Measurements from ENCODE around the gene ADK.
"Not testable (repeated sequence)": the region's sequence is repeated elsewhere in the genome, so short reads cannot be mapped to it uniquely, and the experiment has no call there.

ADK gene

DNA sequence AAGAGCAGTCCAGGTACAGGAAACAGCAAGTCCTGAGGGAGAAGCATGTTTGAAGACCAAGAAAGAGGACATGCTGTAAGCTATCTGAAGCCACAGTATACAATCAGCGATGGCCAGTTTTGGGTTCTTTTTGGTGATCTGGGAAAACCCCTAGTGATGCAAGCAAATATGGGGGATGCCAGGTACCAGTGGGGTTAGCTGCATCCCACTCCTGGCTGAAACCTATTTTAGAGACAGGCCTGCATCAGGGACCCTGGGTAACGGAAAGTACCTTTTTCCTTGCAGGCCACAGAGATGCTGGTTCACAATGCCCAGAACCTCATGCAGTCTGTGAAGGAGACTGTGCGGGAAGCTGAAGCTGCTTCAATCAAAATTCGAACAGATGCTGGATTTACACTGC, 33.3 kb upstream of the ADK start:
- Histone ChIP-seq H3K4me1 (ENCODE audit: control insufficient read depth, insufficient read depth, low read length) (no peaks in the 10 kb centered on the region), H3K27ac (ENCODE audit: insufficient read depth, low read depth, low read length, poor library complexity, severe bottlenecking) (no peak overlapping the region), H3K36me3 (ENCODE audit: control insufficient read depth, insufficient read depth, low read length) (peaks cover 52% of the 10 kb centered on the region), H3K27me3 (ENCODE audit: control insufficient read depth, insufficient read depth, low read length, poor library complexity, severe bottlenecking) (no peaks in the 10 kb centered on the region), H3K4me3 (ENCODE audit: insufficient read depth, low read depth, low read length) (no peak overlapping the region), H3K9me3 (ENCODE audit: control insufficient read depth, low read length) (no peaks in the 10 kb centered on the region)
- WGBS, 2 experiments = 95 to 98% methylated on average over 4 of the region's 4 CpGs

DNA sequence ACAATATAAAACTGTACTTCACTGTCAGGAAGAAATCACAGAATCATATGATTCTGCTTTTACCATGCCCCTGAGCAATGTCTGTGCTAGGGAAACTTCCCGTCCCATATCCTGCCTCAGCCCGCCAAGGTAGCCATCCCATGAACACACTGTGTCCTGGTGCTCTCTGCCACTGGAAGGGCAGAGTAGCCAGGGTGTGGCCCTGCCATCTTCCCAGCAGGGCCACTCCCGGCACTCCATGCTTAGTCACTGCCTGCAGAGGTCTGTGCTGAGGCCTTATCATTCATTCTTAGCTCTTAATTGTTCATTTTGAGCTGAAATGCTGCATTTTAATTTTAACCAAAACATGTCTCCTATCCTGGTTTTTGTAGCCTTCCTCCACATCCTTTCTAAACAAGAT, 32.2 kb upstream of the ADK start:
- Histone ChIP-seq H3K27me3 (ENCODE audit: control insufficient read depth, insufficient read depth, low read length, poor library complexity, severe bottlenecking) (no peaks in the 10 kb centered on the region), H3K4me1 (ENCODE audit: control insufficient read depth, insufficient read depth, low read length) (no peaks in the 10 kb centered on the region), H3K9me3 (ENCODE audit: control insufficient read depth, low read length) (no peaks in the 10 kb centered on the region), H3K36me3 (ENCODE audit: control insufficient read depth, insufficient read depth, low read length) (peaks cover 54% of the 10 kb centered on the region), H3K27ac (ENCODE audit: insufficient read depth, low read depth, low read length, poor library complexity, severe bottlenecking) (no peak overlapping the region), H3K4me3 (ENCODE audit: insufficient read depth, low read depth, low read length) (no peak overlapping the region)
- 94 to 96% methylated on average over 3 of the region's 3 CpGs for WGBS, 2 experiments

DNA sequence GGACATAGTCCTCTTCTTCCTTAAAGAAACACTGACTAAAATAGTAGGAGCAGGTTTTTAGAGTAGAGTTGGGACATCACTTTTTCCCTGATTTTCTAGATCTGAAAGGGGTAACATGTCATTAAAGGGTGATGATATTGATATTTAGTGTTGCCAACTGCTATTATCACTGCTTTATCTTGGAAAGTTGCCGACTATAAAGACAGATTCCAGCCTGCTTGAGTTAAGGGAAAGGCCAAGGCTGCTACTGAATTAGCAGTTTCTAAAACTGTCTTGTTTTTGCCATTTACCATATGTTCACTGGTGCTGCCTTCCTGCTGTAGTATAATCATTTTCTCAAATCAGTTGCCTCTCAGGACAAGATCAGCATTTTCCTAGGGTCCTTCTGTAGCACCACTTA, 30.1 kb upstream of the ADK start:
- 91 to 93% methylated on average over 1 of the region's 1 CpG for WGBS, 2 experiments
- H3K27me3 ChIP-seq (ENCODE audit: control insufficient read depth, insufficient read depth, low read length, poor library complexity, severe bottlenecking) = no peaks in the 10 kb centered on the region
- peaks cover 58% of the 10 kb centered on the region for H3K36me3 ChIP-seq (ENCODE audit: control insufficient read depth, insufficient read depth, low read length)
- H3K4me3 ChIP-seq (ENCODE audit: insufficient read depth, low read depth, low read length) = no peak overlapping the region
- H3K9me3 ChIP-seq (ENCODE audit: control insufficient read depth, low read length) = no peaks in the 10 kb centered on the region
- no peak overlapping the region for H3K27ac ChIP-seq (ENCODE audit: insufficient read depth, low read depth, low read length, poor library complexity, severe bottlenecking)
- no peaks in the 10 kb centered on the region for H3K4me1 ChIP-seq (ENCODE audit: control insufficient read depth, insufficient read depth, low read length)

DNA sequence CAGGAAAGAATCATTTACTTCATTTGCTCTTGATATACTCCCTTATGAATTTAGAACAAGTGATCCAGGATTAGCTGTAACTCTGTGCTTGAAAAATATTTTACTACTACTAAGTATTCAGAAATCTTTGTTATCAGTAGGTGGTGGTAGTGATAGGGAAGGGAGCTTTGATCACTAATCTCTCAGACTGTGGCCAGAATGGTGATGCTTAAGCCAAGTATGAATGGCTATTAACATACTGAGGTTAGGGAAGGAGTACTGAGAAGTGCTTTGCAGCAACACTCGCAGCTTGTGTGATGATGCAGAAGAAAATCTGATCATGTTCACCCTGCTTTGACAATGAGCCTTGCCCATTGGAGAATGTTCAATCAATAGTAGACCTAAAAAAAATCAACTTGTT, 29.7 kb upstream of the ADK start:
- H3K27ac ChIP-seq (ENCODE audit: insufficient read depth, low read depth, low read length, poor library complexity, severe bottlenecking) = no peak overlapping the region
- no peaks in the 10 kb centered on the region for H3K4me1 ChIP-seq (ENCODE audit: control insufficient read depth, insufficient read depth, low read length)
- H3K27me3 ChIP-seq (ENCODE audit: control insufficient read depth, insufficient read depth, low read length, poor library complexity, severe bottlenecking) = no peaks in the 10 kb centered on the region
- no peak overlapping the region for H3K4me3 ChIP-seq (ENCODE audit: insufficient read depth, low read depth, low read length)
- peaks cover 58% of the 10 kb centered on the region for H3K36me3 ChIP-seq (ENCODE audit: control insufficient read depth, insufficient read depth, low read length)
- WGBS, 2 experiments = 94 to 97% methylated on average over 1 of the region's 1 CpG
- no peaks in the 10 kb centered on the region for H3K9me3 ChIP-seq (ENCODE audit: control insufficient read depth, low read length)

DNA sequence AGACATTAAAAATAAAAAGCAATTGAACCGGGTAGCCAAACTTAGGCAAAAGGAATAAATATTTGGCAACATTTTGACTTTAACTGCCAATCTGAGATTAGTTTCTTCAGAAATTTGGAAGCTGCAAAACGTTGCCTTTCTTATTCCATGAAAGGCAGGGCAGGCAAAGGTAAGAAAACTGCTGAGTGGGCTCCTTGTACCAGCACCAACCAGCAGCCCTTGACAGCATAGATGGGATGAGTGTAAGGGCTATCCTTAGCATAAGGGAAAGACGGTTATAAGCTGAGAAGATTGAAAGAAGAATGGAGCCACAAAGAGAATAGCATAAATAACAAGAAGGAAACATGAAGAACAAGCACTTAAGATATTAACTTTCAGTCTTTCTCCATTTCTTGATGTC, 29.0 kb upstream of the ADK start:
- Histone ChIP-seq H3K36me3 (ENCODE audit: control insufficient read depth, insufficient read depth, low read length) (peaks cover 59% of the 10 kb centered on the region), H3K27me3 (ENCODE audit: control insufficient read depth, insufficient read depth, low read length, poor library complexity, severe bottlenecking) (no peaks in the 10 kb centered on the region), H3K4me3 (ENCODE audit: insufficient read depth, low read depth, low read length) (no peak overlapping the region), H3K27ac (ENCODE audit: insufficient read depth, low read depth, low read length, poor library complexity, severe bottlenecking) (no peak overlapping the region), H3K4me1 (ENCODE audit: control insufficient read depth, insufficient read depth, low read length) (no peaks in the 10 kb centered on the region), H3K9me3 (ENCODE audit: control insufficient read depth, low read length) (no peaks in the 10 kb centered on the region)
- 87 to 90% methylated on average over 2 to 3 of the region's 3 CpGs for WGBS, 2 experiments

DNA sequence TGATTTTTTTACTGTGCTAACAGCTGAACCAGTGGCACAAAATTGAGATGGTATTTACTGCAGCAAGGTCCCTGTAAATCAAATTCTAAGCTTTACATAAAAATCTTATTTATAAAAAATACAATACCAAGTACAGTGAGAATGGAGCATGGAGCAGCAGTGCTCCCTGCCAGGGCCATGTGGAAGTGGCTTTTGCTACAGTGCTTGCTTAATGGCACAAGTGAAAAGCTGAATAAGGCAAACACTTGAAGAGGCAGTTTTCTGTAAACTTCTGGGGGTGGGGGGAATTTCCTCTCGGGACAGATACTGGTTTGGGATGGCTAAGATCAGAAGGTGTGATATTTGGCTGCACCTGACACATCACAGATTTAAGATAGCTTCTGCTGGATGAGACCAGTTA, 27.9 kb upstream of the ADK start:
- no peaks in the 10 kb centered on the region for H3K9me3 ChIP-seq (ENCODE audit: control insufficient read depth, low read length)
- 46 to 48% methylated on average over 1 of the region's 1 CpG for WGBS, 2 experiments
- H3K27me3 ChIP-seq (ENCODE audit: control insufficient read depth, insufficient read depth, low read length, poor library complexity, severe bottlenecking) = no peaks in the 10 kb centered on the region
- H3K36me3 ChIP-seq (ENCODE audit: control insufficient read depth, insufficient read depth, low read length) = peaks cover 53% of the 10 kb centered on the region
- no peak overlapping the region for H3K4me3 ChIP-seq (ENCODE audit: insufficient read depth, low read depth, low read length)
- H3K27ac ChIP-seq (ENCODE audit: insufficient read depth, low read depth, low read length, poor library complexity, severe bottlenecking) = no peak overlapping the region
- no peaks in the 10 kb centered on the region for H3K4me1 ChIP-seq (ENCODE audit: control insufficient read depth, insufficient read depth, low read length)

DNA sequence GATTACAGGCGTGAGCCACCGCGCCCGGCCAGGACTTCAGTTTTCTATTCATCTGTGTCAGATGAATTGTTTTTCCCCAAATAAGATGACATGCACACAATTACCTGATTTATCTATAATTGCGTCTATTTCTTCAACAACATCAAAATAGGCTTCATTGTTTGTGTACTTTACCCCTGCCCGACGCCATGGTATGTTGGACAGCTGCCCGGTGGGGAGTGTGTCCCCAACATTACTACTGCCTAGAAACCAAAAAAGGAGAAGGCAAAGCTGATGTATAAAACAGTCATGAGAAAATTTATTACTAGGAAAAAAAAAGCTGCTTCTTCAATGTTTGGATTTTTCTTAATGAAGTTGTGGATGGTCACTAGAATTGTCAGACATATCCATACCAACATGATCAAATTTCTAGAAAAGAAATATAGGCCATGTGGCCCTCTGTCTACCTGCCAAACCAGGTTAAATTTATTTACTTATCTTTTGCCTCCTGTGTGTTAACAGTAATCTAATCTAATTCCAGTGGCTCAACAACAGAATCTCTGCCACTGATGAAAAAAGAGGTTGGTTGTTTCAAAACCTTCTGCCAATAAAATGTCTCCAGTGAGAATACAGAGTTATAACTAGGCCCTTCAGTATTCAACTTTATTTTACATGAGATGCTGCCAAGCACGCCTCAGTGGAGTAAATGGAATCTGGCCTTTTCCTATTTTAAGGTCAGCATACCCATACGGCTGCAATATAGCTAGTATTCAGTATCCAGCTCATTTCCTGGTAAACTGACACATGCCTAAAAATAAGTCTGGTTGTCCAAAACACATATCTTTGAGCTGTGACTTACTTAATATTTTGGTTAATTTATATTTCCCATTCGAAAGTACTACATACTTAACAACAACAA, 16.8 kb upstream of the ADK start:
- H3K4me3 ChIP-seq (ENCODE audit: insufficient read depth, low read depth, low read length) = no peak overlapping the region
- 96 to 98% methylated on average over 10 to 11 of the region's 11 CpGs for WGBS, 2 experiments
- H3K36me3 ChIP-seq (ENCODE audit: control insufficient read depth, insufficient read depth, low read length) = peaks cover 32% of the 10 kb centered on the region
- H3K4me1 ChIP-seq (ENCODE audit: control insufficient read depth, insufficient read depth, low read length) = no peaks in the 10 kb centered on the region
- H3K27ac ChIP-seq (ENCODE audit: insufficient read depth, low read depth, low read length, poor library complexity, severe bottlenecking) = no peak overlapping the region
- no peaks in the 10 kb centered on the region for H3K27me3 ChIP-seq (ENCODE audit: control insufficient read depth, insufficient read depth, low read length, poor library complexity, severe bottlenecking)
- H3K9me3 ChIP-seq (ENCODE audit: control insufficient read depth, low read length) = no peaks in the 10 kb centered on the region

DNA sequence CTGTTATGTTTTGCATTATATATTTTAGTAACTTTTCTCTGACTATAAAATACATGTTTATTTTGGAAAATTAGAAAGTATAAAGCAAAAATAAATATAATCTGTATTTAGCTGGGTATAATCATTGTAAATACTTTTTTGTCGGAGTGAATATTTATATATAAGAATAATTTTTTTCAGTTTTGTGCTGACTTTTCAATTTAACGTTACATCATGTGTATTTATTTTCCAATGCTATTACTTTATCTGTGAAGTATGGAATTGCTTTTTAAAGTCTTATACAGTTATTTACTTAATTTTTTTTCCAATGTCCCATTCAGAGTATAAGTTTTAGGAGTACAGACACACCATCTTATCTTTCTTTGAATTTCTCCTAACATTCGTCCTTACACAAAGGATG, 15.6 kb upstream of the ADK start:
- Histone ChIP-seq H3K4me3 (ENCODE audit: insufficient read depth, low read depth, low read length) (no peak overlapping the region), H3K27me3 (ENCODE audit: control insufficient read depth, insufficient read depth, low read length, poor library complexity, severe bottlenecking) (no peaks in the 10 kb centered on the region), H3K27ac (ENCODE audit: insufficient read depth, low read depth, low read length, poor library complexity, severe bottlenecking) (no peak overlapping the region), H3K9me3 (ENCODE audit: control insufficient read depth, low read length) (no peaks in the 10 kb centered on the region), H3K36me3 (ENCODE audit: control insufficient read depth, insufficient read depth, low read length) (peaks cover 27% of the 10 kb centered on the region), H3K4me1 (ENCODE audit: control insufficient read depth, insufficient read depth, low read length) (no peaks in the 10 kb centered on the region)
- 92 to 100% methylated on average over 1 of the region's 3 CpGs for WGBS, 2 experiments

DNA sequence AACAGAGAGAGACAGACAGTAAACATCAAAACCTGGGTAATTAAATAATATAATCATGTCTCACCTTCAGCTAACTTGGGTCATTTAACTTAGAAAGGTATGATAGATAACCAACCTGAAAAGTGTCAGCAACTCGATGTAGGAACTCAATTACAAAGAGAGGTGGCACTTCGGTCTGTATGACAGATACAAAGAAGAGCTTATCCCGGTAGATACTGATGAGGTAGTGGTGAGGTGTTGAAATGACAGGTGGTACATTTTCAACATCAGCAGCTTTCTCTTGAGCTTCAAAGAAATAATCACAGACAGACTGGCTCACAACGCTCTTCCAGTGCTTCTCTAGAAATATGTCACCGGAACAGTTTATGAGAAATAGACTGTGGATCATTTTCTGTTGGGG, 13.0 kb upstream of the ADK start:
- no peaks in the 10 kb centered on the region for H3K4me1 ChIP-seq (ENCODE audit: control insufficient read depth, insufficient read depth, low read length)
- H3K9me3 ChIP-seq (ENCODE audit: control insufficient read depth, low read length) = no peaks in the 10 kb centered on the region
- no peak overlapping the region for H3K27ac ChIP-seq (ENCODE audit: insufficient read depth, low read depth, low read length, poor library complexity, severe bottlenecking)
- H3K4me3 ChIP-seq (ENCODE audit: insufficient read depth, low read depth, low read length) = no peak overlapping the region
- WGBS, 2 experiments = 92 to 94% methylated on average over 4 to 5 of the region's 5 CpGs
- H3K27me3 ChIP-seq (ENCODE audit: control insufficient read depth, insufficient read depth, low read length, poor library complexity, severe bottlenecking) = no peaks in the 10 kb centered on the region
- H3K36me3 ChIP-seq (ENCODE audit: control insufficient read depth, insufficient read depth, low read length) = peaks cover 21% of the 10 kb centered on the region

DNA sequence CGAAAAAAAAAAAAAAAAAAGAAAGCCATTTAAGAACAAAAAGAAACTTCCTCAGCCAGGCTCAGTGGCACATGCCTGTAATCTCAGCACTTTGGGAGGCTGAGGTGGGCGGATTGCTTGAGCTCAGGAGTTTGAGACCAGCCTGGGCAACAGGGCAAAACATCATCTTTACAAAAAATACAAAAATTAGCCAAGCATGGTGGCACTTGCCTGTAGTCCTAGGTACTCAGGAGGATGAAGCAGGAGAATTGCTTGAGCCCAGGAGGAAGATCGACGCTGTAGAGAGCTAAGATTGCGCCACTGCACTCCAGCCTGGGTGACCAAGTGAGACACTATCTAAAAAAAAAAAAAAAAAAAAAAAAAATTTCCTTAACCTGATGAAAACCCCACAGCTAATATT, 12.4 kb upstream of the ADK start:
- H3K9me3 ChIP-seq (ENCODE audit: control insufficient read depth, low read length); H3K4me1 ChIP-seq (ENCODE audit: control insufficient read depth, insufficient read depth, low read length); H3K27me3 ChIP-seq (ENCODE audit: control insufficient read depth, insufficient read depth, low read length, poor library complexity, severe bottlenecking); H3K27ac ChIP-seq (ENCODE audit: insufficient read depth, low read depth, low read length, poor library complexity, severe bottlenecking); H3K4me3 ChIP-seq (ENCODE audit: insufficient read depth, low read depth, low read length): not testable (repeated sequence)
- peaks cover 16% of the 10 kb centered on the region for H3K36me3 ChIP-seq (ENCODE audit: control insufficient read depth, insufficient read depth, low read length)
- WGBS, 2 experiments = 92 to 96% methylated on average over 4 to 5 of the region's 5 CpGs
